Skeletal muscle satellite cell (primary cell): ENCODE measurements around the gene FAM210A.

ENCODE experiments used
- H3K27me3 ChIP-seq: 2 replicates; pipeline ENCODE4 v1.7.0; 2013; ENCODE audit warnings: low read length; ENCODE audit not compliant: control insufficient read depth, insufficient read depth
- H3K36me3 ChIP-seq: 2 replicates; pipeline ENCODE4 v1.7.0; 2013; ENCODE audit warnings: mild to moderate bottlenecking, control low read depth, low read length; ENCODE audit not compliant: insufficient read depth
- H3K4me1 ChIP-seq: 2 replicates; pipeline ENCODE4 v1.7.0; 2013; ENCODE audit warnings: low read length; ENCODE audit not compliant: control insufficient read depth, insufficient read depth
- H3K4me2 ChIP-seq: 2 replicates; pipeline ENCODE4 v1.7.0; 2013; ENCODE audit warnings: mild to moderate bottlenecking, low read length
- H3K4me3 ChIP-seq: 2 replicates; pipeline ENCODE4 v1.7.0; 2013; ENCODE audit warnings: low read length
- H3K9ac ChIP-seq: 2 replicates; pipeline ENCODE4 v1.7.0; 2013; ENCODE audit warnings: mild to moderate bottlenecking, low read depth, low read length, moderate library complexity
- H3K9me3 ChIP-seq: replicated peaks from 2 replicates; pipeline ENCODE4 v1.7.0; 2013; ENCODE audit warnings: mild to moderate bottlenecking, control low read depth, low read length

FAM210A gene

DNA sequence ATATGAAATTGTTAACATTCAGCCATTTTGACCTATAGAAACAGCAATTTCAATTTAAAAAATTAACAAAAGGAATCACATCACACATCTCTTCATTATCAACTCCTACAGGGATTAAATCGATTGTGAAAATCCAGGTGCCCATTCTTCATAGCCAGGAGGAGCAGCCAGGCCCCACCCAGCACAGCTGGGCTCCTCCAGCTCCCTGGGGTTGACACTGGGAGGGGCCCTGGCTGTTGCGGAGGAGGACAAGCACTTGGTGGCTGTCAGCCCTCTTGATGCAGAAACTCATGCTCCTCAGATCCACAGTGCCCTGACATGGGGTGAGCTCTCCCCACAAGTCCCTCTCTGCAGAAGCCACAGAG is 99.8 kb downstream of the FAM210A start:
- H3K36me3 ChIP-seq: no peaks in the 10 kb centered on the region
- H3K27me3 ChIP-seq: peaks cover 9% of the 10 kb centered on the region
- H3K4me2 ChIP-seq: no peak overlapping the region
- H3K4me3 ChIP-seq: no peak overlapping the region
- no peaks in the 10 kb centered on the region for H3K4me1 ChIP-seq
- no peaks in the 10 kb centered on the region for H3K9me3 ChIP-seq
- H3K9ac ChIP-seq: no peak overlapping the region

- no peak overlapping the region for H3K4me3 ChIP-seq
- H3K27me3 ChIP-seq: peaks cover 9% of the 10 kb centered on the region
- no peaks in the 10 kb centered on the region for H3K9me3 ChIP-seq
- no peak overlapping the region for H3K9ac ChIP-seq
- H3K4me2 ChIP-seq: no peak overlapping the region
- H3K4me1 ChIP-seq: no peaks in the 10 kb centered on the region
- H3K36me3 ChIP-seq: no peaks in the 10 kb centered on the region
These were observed 100.4 kb downstream of the FAM210A start for GRCh38 chr18:13625843-13626543.

GRCh38 chr18:13625355-13625754 is 101.0 kb downstream of the FAM210A start:
- H3K36me3 ChIP-seq: no peaks in the 10 kb centered on the region
- H3K27me3 ChIP-seq: peaks cover 9% of the 10 kb centered on the region
- no peaks in the 10 kb centered on the region for H3K4me1 ChIP-seq
- no peak overlapping the region for H3K9ac ChIP-seq
- H3K9me3 ChIP-seq: no peaks in the 10 kb centered on the region
- H3K4me3 ChIP-seq: no peak overlapping the region
- H3K4me2 ChIP-seq: no peak overlapping the region

- Histone ChIP-seq H3K4me2 (no peak overlapping the region), H3K4me1 (no peaks in the 10 kb centered on the region), H3K4me3 (no peak overlapping the region), H3K9me3 (no peaks in the 10 kb centered on the region), H3K9ac (no peak overlapping the region), H3K27me3 (peaks cover 9% of the 10 kb centered on the region), H3K36me3 (no peaks in the 10 kb centered on the region)
These were observed 101.7 kb downstream of the FAM210A start for GRCh38 chr18:13624563-13625237.

DNA sequence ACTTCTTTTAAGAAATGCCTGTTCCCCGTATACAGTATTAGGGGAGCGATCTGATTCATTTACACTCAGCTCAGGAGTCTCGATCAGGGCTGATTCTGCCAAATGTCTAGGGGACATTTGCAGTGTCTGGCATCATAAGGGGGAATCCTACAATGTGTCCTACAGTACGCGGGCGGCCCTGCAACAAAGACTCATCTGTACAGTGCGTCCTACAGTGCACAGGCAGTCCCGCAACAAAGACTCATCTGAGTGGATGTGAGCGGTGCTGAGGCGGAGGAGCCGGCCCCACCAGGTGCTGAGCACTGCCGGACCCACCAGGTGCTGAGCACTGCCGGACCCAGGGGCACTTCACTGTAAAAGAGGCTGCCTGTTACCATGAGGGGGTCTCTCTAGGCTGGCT is 102.5 kb downstream of the FAM210A start:
- peaks cover 9% of the 10 kb centered on the region for H3K27me3 ChIP-seq
- H3K4me1 ChIP-seq: no peaks in the 10 kb centered on the region
- no peak overlapping the region for H3K4me2 ChIP-seq

GRCh38 chr18:13623348-13623747 is 103.0 kb downstream of the FAM210A start:
- no peak overlapping the region for H3K4me2 ChIP-seq
- no peak overlapping the region for H3K9ac ChIP-seq
- H3K4me1 ChIP-seq: no peaks in the 10 kb centered on the region
- H3K9me3 ChIP-seq: no peaks in the 10 kb centered on the region
- no peaks in the 10 kb centered on the region for H3K36me3 ChIP-seq
- H3K27me3 ChIP-seq: peaks cover 9% of the 10 kb centered on the region
- no peak overlapping the region for H3K4me3 ChIP-seq

More for the DNA sequence above, 102.5 kb downstream of the FAM210A start:
- no peak overlapping the region for H3K9ac ChIP-seq
- no peaks in the 10 kb centered on the region for H3K9me3 ChIP-seq
- H3K4me3 ChIP-seq: no peak overlapping the region
- no peaks in the 10 kb centered on the region for H3K36me3 ChIP-seq

DNA sequence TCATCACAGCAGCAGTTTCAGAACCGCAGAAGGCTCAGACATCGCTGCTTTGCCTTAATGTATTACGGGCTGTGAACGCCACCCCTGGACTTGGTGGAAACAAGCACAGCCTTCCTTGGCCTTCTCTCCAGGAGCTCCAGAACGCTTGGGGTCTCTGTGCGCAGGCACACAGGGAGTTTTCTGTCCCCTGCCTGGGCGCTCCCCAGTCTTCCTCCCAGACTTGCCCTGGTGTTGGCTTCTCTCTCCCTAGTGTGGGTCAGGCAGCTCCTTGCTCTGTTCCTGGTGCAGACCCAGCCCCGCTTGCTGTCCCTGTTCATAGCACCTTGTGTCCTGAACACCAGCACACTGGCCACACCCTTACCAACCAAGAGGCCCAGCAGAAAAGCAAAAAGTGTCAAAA is 103.6 kb downstream of the FAM210A start:
- Histone ChIP-seq H3K4me1 (no peaks in the 10 kb centered on the region), H3K4me3 (no peak overlapping the region), H3K9ac (no peak overlapping the region), H3K4me2 (no peak overlapping the region), H3K36me3 (no peaks in the 10 kb centered on the region), H3K27me3 (peaks cover 9% of the 10 kb centered on the region), H3K9me3 (no peaks in the 10 kb centered on the region)

DNA sequence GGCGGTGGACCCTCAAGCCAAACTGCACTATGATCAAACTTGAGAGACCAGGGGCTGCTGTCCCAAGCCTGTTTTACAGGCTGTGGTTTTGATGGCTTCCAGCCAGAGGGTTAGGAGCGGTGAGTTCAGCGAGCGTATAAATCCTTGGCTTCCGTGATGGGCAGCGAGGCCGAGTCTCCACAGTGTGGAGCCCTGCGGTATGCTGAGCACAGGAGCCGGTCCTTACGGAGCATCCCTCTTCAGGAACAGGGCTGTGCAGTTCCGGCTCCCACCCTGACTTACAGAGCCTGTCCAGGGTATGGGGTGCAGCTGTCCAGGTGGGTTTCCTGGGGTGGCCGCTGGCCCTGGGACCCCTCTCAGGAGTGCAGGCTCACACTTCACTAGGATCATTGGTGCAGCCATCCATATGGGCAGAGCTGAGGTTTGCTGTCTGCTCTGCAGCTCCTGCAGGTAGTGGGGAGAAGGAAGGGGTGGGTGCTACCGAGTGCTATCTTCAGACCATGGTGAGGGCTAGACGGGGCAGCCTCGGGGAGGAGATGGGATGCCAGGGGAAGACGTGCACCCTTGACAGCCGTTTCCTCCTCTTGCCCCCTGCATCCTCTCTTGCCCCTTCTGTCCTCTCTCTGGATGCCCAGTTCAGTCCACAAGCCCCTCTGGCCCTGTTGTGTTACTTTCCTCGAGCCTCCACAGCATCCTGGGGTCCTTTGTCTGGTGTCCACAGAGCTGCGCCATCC is 104.3 kb downstream of the FAM210A start:
- H3K4me3 ChIP-seq: no peak overlapping the region
- no peaks in the 10 kb centered on the region for H3K36me3 ChIP-seq
- peaks cover 8% of the 10 kb centered on the region for H3K27me3 ChIP-seq
- H3K9ac ChIP-seq: no peak overlapping the region
- H3K4me1 ChIP-seq: no peaks in the 10 kb centered on the region
- no peak overlapping the region for H3K4me2 ChIP-seq
- no peaks in the 10 kb centered on the region for H3K9me3 ChIP-seq

DNA sequence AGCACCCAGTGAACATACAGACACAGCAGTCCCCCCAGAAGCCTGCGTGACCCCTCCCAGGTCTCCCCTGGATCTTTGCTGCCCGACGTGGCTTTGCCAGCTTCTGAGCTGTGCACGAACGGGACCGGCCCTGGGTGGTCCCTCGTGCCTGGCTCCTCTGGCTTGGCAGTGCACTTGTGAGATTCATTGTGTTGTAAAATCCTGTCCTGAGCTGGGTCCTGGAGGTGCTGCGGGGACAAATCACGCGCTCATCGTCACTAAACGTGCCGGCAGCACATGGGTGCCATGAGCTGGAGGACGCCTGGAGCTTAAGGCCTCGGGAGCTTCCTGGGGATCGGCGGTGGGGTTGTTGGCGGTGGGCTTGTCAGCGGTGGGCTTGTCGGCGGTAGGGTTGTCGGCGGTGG is 104.9 kb downstream of the FAM210A start:
- Histone ChIP-seq H3K36me3 (no peaks in the 10 kb centered on the region), H3K9ac (no peak overlapping the region), H3K4me1 (no peaks in the 10 kb centered on the region), H3K27me3 (peaks cover 8% of the 10 kb centered on the region), H3K4me3 (no peak overlapping the region), H3K4me2 (no peak overlapping the region), H3K9me3 (no peaks in the 10 kb centered on the region)

GRCh38 chr18:13620818-13621445 is 105.4 kb downstream of the FAM210A start:
- H3K9ac ChIP-seq: no peak overlapping the region
- no peak overlapping the region for H3K4me2 ChIP-seq
- no peak overlapping the region for H3K4me3 ChIP-seq
- H3K9me3 ChIP-seq: no peaks in the 10 kb centered on the region
- no peaks in the 10 kb centered on the region for H3K4me1 ChIP-seq
- peaks cover 8% of the 10 kb centered on the region for H3K27me3 ChIP-seq
- no peaks in the 10 kb centered on the region for H3K36me3 ChIP-seq

DNA sequence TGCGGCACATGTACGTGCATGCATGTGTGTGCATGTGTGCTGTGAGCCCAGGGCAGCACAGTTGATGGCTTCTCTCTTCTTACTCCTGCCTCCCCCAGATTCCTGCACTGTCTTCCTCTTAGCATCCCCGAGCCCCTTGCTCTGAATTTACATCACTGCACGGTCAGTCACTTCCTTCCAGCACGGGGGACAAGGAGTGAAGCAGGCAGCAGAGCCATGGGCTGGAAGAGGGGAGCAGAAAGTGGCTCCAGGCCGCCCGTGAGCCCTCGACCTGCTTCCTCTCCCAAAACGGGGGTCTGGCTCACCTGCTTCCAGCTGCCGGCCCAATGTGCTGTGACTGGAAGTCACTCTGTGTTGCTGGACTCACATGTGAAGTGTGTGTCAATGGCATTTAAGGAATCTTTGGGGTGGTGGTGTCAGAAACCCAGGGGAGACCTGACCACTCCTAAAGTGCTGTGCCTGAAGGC is 106.1 kb downstream of the FAM210A start:
- Histone ChIP-seq H3K9ac (no peak overlapping the region), H3K4me1 (no peaks in the 10 kb centered on the region), H3K36me3 (no peaks in the 10 kb centered on the region), H3K4me2 (no peak overlapping the region), H3K9me3 (no peaks in the 10 kb centered on the region), H3K4me3 (no peak overlapping the region), H3K27me3 (peaks cover 8% of the 10 kb centered on the region)
